ENCODE results near the gene CLC.
"Not testable (repeated sequence)": the region's sequence is repeated elsewhere in the genome, so short reads cannot be mapped to it uniquely, and the experiment has no call there.

Gene CLC

DNA sequence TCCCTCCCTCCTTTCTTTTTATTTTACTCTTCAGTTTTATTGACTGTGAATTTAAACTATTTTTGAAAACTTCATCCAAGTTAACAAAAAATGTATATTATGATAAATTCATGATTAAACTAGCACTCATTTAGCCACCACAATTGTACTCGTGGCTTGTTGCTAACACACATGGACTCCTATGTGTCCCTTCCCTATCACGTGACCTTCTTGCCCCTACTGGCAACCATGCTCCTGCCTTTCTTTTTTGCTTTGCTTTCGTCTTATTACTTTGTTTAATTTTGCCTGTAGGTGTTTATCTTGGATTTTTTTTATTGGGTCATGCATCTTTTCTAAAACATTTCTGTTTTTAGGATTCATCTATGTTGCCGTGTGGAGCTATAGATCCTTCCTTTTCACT, 8.2 kb downstream of the CLC start:
- no peak for DNase-seq (ENCODE audit: low spot score)

- DNase-seq (ENCODE audit: low spot score) = no peak
These were observed 9.8 kb downstream of the CLC start for GRCh38 chr19:39728040-39728439.

DNA sequence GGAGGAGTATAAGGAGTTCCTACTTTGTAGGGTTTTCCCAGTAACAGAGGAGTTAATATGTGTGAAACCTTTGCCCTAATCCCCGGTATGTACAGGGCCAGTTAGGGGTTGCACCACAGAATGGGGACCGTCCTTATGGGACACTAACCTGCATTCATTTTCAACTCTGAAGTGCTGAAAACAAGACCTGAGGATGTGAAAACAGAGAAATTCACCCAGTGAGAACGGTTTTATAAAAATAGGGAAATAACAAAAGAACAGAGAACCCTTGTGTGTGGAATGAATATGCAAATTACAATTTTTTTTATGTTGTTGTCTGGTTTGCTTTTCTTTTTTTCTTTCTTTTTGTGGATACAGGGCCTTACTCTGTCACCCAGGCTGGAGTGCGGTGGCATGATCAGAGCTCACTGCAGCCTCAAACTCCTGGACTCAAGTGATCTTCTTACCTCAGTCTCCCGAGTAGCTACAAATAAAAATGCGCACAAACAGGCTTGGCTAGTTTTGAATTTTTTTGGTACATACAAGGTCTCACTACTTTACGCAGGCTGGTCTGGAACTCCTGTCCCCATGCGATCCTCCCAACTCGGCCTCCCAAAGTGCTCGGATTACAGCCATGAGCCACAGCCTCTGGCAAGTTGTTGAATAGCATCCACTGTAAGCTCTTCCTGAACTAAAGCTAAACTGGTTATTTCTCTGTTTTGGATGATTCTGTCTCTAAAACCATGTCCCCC, 10.6 kb downstream of the CLC start:
- no peak for DNase-seq (ENCODE audit: low spot score)

- no peak for DNase-seq (ENCODE audit: low spot score)
These were observed 11.8 kb downstream of the CLC start for GRCh38 chr19:39725995-39726394.

GRCh38 chr19:39720144-39720543, 17.7 kb downstream of the CLC start:
- not testable (repeated sequence) for DNase-seq (ENCODE audit: low spot score)

- no peak for DNase-seq (ENCODE audit: low spot score)
These were observed 27.4 kb downstream of the CLC start for GRCh38 chr19:39710333-39710890.

DNA sequence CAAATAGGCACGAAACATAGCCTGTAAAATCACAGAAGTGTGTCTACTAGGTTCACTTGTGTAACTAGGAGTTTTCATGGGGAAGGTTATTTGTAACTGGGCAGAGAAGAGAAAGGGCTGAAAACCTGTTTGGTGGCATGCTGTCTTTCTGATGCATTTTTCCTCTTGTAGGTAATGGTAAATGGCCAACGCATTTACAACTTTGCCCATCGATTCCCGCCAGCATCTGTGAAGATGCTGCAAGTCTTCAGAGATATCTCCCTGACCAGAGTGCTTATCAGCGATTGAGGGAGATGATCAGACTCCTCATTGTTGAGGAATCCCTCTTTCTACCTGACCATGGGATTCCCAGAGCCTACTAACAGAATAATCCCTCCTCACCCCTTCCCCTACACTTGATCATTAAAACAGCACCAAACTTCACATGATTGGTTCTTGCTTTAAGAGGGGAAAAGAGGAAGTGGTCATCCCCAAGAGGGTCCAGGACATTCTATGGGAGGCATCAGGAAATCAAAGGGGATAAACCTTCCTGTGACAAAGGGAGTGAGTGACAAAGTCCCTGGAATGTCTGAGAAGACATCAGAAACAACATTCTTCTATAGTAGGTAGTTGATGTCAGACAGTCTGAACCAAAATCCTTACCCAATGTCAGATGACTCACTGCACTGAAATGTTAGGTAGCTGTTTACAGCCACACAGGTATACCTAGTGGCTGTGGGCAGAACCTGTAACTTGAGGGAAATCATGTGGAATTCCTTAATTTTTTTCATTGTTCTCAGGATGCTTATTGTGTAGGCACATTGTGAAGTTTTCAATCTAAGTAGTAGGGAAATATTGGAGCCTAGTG, 28.6 kb downstream of the CLC start:
- DNase-seq (ENCODE audit: low spot score) = no peak

DNA sequence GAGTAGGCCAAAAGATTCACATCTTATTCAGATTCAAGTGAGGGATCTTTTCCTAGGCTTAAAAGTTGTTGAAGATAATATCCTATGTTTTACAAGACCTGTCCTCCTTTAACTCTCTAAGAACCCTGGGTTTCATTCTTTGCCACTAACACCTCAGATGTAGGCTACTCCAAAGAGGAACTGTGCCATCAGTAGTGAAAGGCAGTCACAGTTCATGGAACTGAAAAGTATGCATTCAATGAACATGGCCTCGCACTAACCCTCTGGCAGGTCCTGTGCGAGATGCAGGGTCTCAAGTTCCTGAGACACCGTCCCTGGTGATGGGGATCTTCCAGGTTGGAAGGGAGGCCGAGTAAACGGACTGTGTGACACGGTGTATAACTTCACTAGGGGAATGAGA, 29.2 kb downstream of the CLC start:
- no peak for DNase-seq (ENCODE audit: low spot score)

GRCh38 chr19:39705578-39706188, 32.1 kb downstream of the CLC start:
- no peak for DNase-seq (ENCODE audit: low spot score)

DNA sequence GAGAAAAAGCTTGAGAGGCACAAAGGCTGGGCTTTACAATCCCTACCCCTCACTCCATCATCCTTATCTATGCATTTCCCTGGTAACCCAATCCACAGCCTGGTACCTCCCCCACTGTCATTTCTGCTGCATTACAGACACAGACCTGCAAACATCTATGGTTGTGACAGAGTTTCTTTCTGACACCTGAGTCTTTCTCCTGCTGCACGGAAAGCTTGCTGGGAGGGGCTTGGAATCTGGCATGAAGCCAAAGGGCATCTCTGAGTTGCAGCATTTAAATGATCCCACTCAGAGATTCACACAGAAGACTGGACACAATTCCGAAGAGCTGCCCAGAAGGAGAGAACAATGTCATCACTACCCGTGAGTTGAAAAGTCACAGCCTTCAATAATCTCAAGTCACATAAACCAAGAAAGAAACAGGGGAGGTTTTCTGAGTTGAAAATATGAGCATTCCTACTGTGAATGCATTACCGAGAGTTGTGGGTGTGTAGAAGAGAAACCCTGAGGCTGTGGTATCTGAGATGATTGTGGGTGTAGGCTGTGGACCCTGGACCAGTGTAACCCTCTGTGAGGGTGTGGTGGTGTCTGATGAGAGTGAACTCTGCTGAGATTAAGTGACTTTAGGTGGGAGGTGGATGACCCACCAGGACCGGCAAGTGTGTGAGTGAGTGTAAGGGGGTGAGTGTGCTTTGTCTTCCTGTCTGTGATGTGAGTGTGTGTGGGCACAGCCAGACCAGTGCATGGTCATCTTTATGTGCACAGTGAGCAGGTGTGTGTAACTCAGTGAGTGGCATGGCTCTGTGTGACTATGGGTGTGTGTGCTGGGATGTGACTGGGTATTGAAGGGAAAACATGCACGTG, 33.4 kb downstream of the CLC start, which contains the start of gene LGALS14:
Gene LGALS14, plus strand, starts transcription at position 301 of the 864 bp plus-strand sequence. Its CDS starts 48 bp downstream, at position 349.
- no peak for DNase-seq (ENCODE audit: low spot score)

GRCh38 chr19:39701291-39701690, 36.5 kb downstream of the CLC start:
- DNase-seq (ENCODE audit: low spot score) = no peak

- DNase-seq (ENCODE audit: low spot score) = no peak
These were observed 39.3 kb downstream of the CLC start for GRCh38 chr19:39698535-39698934.

- DNase-seq (ENCODE audit: low spot score) = no peak
These were observed 41.4 kb downstream of the CLC start for GRCh38 chr19:39696387-39696786.

DNA sequence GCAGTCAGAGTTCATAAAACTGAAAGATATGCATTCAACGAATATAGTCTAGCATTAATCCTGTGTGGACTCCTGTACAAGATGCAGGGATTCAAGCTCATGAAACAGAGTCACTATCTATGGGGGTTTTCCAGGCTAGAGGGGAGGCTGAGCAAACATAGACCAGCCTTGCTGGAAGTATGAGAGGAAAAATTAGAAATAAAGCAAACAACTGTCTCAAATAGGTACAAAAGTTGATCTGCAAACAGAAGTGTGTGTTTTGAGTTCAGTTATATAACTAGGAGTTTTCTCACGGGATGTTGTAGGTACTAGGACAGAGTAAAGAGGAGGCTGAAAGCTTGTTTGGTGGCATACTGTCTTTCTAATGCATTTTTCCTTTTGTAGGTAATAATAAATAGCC, 42.1 kb downstream of the CLC start:
- DNase-seq (ENCODE audit: low spot score) = no peak

DNA sequence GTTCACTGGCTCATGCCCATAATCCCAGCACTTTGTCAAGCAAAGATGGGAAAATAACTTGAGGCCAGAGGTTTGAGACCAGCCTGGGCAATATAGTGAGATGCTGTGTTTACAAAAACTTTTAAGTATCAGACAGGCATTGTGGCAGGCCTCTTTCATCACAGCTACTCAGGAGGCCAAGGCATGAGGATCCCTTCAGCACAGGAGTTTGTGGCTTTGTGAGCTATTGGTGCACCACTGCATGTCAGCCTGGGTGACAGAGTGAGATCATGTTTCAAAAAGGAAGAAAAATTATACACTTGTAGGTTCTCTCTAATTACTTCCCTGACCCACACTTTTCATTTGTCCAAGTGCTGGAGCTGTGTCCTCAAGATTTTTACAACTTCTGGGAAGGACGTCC, 45.0 kb downstream of the CLC start:
- DNase-seq (ENCODE audit: low spot score) = no peak

- no peak for DNase-seq (ENCODE audit: low spot score)
These were observed 45.7 kb downstream of the CLC start for GRCh38 chr19:39692166-39692565.

- not testable (repeated sequence) for DNase-seq (ENCODE audit: low spot score)
These were observed 49.2 kb downstream of the CLC start for GRCh38 chr19:39688637-39689036.

- no peak for DNase-seq (ENCODE audit: low spot score)
These were observed 51.1 kb downstream of the CLC start for GRCh38 chr19:39686739-39687138.

DNA sequence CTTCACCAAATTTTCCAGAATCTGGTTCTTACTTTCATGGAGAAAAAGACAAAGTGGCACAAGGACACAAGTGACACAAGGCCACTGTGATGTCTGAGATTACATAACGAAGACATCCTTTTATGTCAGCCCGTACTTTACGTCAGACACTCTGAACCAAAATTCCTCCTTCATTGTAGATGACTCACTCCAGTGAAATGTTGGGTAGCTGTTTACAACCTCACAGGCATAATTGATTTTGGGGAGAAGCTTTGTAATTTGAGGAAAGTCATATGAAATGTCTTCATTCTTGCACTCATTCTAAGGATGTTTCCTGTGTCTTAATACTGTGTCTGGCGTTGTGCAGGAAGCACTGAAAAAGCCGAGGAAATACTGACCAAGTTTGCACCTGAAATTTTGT, 53.6 kb downstream of the CLC start:
- no peak for DNase-seq (ENCODE audit: low spot score)

DNA sequence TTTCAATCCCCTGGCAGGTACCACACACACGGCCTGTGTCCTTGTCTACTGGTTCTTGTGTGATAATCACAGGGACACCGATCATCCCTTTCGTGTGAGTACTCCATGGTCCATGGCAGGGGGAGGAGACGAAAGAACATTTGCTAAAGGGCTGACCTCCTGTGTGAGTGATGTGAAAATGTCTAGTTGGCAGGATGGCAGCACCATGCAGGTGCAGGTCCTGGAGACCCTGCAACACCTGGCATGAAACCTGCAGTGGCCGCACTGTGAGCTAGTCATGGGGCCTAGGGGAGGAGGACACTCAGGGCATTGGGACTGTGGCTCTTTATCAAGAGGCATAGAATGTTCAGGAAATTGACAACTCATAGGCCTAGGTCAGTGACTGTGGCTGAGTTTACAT, 56.4 kb downstream of the CLC start:
- no peak for DNase-seq (ENCODE audit: low spot score)

Measured in kidney capillary endothelial cell (primary cell).